Prostate gland (tissue), 2 donors: Measurements from ENCODE around the gene MNAT1.

Source experiments
- CTCF ChIP-seq, 4 experiments: fragments of 200-600 bp in 2 of 4; fragments of 450-650 bp in 2 of 4; sonication (generic) in 2 of 4; IDR thresholded peaks; 1 replicate in 3 of 4; 2 replicates in 1 of 4; pipeline ENCODE4 v1.5.1; 2016 to 2019; ENCODE audit warnings: antibody characterized with exemption in 4 of 4, mild to moderate bottlenecking in 2 of 4, moderate library complexity in 2 of 4
- POLR2A ChIP-seq: fragments of 450-650 bp; IDR thresholded peaks from one replicate; pipeline ENCODE4 v1.6.1; 2016; ENCODE audit warnings: antibody characterized with exemption, mild to moderate bottlenecking
- POLR2AphosphoS5 ChIP-seq: sonication (generic); formaldehyde crosslinking; IDR thresholded peaks from one replicate; pipeline ENCODE4 v1.6.1; 2017; ENCODE audit warnings: antibody characterized with exemption

- TF ChIP-seq POLR2A (no peak), POLR2AphosphoS5 (no peak), CTCF (IDR thresholded peaks at IDR 0.05) (no peak)
These were observed 104.0 kb downstream of the MNAT1 start for GRCh38 chr14:60838601-60839000.
